ENCODE data around the gene DCC.

The DCC gene

GRCh38 chr18:52499644-52500043 is 159.6 kb downstream of the DCC start:
- DNase-seq (ENCODE audit: low read depth): no peak

GRCh38 chr18:52504589-52504988 is 164.6 kb downstream of the DCC start:
- DNase-seq (ENCODE audit: low read depth): no peak

DNA sequence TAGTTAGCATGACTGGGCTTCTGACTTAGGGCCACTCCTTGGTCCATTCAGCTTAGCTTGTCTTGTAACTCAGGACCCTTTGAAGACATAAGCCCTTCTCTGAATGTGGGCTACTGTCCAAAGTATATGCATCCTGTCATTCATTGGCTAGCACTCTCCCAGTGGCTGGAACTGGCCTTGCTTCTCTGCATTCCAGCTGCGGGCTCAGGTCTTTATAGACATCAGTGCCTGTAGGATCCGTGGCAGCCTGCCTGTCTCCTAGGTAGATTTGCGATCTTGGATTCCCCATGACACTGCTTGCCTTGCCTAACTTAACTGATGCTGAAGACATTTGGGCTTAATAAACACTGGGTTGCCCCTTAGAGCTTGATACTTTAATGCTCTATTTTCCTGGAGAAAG is 170.1 kb downstream of the DCC start:
- no peak for DNase-seq (ENCODE audit: low read depth)

- DNase-seq (ENCODE audit: low read depth): no peak
Measured at GRCh38 chr18:52518086-52518485, 178.1 kb downstream of the DCC start.

DNA sequence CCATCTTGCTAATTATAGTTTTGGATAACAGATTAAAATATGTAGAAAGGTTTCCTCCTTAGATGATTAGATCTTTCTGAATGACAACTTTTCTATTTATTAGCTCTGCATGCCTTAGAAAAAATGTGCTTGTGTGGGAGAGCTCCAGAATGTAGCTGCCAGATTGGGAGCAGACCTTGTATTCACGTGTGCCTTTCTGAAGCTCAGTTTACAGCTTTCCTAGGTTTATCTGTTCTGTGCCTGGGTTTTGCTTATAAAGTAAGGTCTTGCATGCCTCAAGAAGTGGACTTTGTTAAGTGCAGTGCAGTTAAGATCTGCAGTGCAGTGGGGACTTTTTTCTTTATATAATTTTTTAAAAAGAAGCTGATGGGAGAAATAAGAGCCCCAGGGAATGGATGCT is 179.0 kb downstream of the DCC start:
- DNase-seq (ENCODE audit: low read depth): no peak

- no peak for DNase-seq (ENCODE audit: low read depth)
Measured at GRCh38 chr18:52523566-52523965, 183.6 kb downstream of the DCC start.

DNA sequence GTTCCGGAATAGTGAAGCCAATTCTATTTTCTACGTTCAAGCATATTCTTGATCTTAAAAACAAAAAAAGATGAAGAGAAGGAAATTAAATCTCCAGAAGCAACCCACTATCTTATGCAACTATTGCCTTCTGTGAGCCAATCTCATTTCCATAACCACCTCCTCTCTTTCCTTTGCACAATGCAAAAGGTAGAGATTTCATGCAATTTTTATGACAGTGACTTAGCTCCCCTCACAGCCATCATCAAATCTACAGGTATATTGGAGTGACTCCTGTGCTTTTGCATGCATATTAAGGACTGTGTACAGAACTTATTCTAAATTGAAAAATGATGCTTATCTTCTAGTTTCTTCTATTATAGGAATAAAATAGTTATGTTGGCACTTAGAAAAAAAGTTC is 191.8 kb downstream of the DCC start:
- no peak for DNase-seq (ENCODE audit: low read depth)

DNA sequence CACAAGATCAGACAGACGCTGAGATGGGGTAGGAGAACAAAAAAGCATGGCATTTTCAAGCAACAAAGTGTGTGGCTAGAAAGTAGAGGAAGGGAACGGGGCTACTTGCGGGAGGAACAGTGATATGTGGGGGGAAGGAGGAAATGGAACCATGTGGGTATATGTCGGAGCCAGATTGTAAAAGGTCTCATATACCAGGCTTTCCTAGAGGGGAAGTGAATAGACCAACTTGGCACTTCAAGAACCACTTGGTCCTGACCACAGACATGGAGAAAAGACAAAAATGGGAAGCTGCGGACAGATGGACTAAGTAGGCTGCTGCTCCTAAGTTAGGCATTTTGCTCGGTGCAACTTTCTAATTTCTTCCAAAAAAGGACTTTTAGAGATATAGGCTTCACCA is 196.0 kb downstream of the DCC start:
- DNase-seq (ENCODE audit: low read depth): no peak

- no peak for DNase-seq (ENCODE audit: low read depth)
Measured at GRCh38 chr18:52537261-52537660, 197.3 kb downstream of the DCC start.

- DNase-seq (ENCODE audit: low read depth): no peak
Measured at GRCh38 chr18:52541056-52541455, 201.1 kb downstream of the DCC start.

DNA sequence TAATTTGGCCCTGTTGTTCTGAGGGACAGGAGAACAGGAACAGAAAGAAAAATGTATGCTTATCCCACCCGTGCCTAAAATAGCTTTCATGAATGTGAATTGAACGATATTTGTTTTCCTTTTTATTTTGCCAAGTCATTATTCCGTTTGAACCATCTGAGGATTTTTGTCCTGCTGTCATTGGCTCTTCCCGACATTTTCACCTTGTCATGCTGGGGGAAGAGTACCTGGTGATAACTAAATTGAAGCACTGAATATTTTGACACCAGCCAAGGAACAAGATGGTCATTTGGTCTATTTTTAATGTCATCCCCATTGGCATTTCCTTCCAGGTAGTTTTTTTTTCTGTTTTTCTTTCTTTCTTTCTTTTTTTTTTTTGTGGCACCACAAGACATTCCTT is 204.1 kb downstream of the DCC start:
- DNase-seq (ENCODE audit: low read depth): no peak

DNA sequence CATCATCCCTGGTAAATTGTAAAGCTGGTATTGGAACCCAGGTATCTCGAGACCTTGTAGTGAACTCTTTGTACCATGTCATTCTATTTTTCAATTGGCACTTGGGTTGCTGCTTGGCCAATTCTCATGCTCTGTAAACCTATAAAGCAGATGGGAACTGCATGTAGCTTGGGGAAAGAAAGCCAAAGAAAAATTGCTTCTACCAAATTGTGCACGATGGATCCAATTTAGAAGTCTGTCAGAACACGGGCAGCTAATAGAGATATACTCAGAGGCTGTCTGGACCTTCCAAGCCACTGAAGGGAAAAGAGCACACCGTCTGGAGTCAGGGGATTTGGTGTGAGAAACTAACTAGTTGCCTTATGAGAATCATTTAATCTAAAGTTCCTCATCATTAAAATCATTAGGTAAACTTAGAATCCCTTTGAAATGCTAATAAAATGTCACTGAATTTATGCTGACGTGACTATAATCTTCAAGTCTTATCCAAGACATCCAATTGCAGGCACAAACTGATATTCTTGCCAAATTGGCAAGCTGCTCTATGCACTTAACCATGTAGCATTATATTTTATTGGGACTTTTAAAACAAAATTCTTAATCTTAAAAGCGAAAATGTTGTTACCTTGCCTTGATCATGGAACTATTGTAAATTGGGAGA is 206.8 kb downstream of the DCC start:
- no peak for DNase-seq (ENCODE audit: low read depth)

DNA sequence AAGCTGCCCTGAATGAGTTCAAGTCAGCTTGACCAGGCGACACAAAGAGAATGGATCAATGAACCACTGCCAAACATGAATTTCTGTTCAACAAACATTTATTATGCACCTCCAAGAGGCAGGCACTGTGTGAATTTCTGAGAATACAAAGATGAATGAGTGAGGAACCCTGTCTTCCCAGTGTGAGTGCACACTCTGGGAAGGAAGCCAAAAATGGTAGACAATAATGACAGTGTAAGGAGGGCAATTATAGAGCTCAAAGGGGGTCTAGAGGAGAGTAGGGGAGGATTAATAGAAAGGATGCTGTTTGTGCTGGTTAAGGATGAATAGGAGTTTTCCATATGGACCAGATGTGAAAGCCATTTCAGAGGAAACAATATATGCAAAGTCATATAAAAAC is 213.4 kb downstream of the DCC start:
- DNase-seq (ENCODE audit: low read depth): no peak

GRCh38 chr18:52554180-52554579 is 214.2 kb downstream of the DCC start:
- no peak for DNase-seq (ENCODE audit: low read depth)

DNA sequence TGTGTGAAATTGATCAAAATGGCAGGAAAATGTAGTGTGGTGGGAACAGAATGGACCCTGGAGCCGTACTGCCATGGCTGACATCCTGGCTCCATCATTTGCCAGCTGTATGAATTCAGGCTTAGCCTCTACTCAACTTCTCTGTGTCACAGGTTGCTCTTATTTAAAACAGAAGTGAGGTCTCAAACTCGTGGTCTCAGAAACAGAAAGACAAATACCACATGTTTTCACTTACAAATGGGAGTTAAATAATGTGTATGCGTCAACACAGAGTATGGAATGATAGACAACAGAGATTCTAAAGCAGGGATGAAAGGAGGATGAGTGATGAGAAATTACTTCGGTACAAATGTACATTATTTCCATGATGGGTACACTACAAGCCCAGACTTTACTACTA is 227.4 kb downstream of the DCC start:
- no peak for DNase-seq (ENCODE audit: low read depth)

DNA sequence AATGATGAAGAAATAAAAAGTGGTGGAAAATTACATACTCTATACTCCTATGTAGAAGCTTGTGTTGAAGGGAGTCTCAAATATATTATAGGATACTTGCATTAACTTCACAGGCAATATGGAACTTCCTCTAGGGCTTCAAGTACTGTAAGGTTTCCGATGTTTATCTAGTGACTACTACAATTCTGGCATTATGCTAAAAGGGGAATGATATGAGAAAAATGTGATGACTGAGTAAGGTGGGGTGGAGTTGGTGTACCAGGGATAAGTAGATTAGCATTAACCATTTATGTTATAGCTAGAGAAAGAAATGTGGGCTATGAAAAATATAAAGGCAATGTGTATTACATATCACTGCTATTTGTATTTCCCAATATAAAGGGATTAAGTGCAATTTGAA is 229.5 kb downstream of the DCC start:
- no peak for DNase-seq (ENCODE audit: low read depth)

GRCh38 chr18:52570975-52571374 is 231.0 kb downstream of the DCC start:
- DNase-seq (ENCODE audit: low read depth): no peak

DNA sequence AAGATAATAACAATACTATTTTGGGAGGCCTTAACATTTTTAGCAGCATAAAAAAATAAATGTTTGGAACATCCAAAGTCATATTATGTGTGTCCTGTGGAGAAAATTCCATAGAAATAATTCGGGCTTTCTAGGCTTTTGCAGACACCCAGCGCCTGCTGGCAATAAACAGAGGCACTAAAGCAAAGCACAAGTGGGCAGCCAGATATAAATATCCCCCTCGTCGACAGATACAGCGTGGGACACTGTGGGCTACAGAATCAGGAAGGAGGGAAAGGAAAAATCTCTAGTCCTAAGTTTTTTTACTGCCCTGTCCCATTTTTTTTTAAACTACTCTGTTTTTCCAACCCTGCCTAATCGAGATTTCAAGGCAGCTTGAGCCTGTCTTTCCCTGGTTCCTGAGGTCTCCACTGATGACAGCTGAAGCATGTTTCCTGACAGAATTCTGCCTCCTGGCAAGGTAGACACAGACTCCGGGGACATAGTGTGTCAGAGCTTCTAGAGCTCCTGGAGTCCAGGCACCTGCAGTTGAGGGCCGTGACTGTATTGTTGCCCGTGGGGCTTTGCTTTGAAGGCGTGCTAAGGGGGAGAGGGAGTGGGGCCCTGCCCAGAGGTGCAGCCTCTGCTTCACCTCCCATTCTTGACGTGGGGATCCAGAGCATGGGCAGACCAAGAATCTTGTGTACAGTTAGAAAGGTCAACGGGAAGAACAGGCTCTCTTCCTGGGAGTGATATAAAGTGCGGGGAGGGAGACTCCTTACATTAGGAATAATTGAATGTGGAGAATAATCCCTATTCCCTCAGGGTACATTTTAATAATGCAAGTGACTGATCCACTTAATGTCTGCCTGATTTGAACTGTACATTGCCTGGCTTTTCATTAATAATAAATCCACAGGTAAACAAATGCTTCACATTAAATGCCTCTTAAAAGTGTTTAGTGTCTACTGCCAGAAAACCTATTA is 232.3 kb downstream of the DCC start:
- DNase-seq (ENCODE audit: low read depth): no peak

- DNase-seq (ENCODE audit: low read depth): no peak
Measured at GRCh38 chr18:52577795-52578194, 237.8 kb downstream of the DCC start.

DNA sequence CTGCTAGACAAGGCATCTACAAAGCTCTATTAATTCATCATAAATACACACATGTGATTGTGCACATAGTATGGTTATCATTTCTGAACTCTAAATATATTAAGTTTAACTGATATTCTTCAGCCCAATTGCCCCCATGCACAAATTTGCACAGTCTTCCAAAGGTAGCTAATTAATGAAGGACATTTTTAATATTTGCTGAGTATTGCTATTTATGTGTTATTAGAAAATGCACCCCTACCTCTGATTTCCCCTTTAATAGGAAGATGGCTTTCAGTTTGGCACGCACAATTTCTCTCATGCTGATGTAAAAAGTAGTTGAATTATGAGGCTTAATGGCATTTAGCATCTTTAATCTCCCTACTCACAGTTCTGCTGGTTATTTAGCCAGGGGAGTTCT is 242.1 kb downstream of the DCC start:
- DNase-seq (ENCODE audit: low read depth): no peak

DNA sequence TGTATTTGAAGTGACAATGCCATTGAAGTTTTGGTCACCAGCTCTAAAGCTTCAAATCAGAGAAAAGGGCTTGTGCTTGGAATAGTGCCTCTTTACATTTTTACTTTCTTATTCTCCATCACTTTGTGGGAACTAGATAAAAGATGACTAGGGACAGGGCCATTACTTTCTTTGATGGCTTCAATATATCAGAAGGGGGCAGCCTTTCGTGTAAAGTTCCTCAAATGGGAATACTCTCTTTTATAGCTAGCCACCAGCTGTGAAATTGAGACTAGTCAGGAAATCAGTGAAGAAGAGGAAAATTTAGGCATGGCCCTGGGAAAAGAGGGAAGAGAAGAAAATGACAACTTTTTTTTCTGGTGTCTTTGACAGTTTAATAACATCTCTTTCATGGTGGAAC is 242.5 kb downstream of the DCC start:
- no peak for DNase-seq (ENCODE audit: low read depth)

DNA sequence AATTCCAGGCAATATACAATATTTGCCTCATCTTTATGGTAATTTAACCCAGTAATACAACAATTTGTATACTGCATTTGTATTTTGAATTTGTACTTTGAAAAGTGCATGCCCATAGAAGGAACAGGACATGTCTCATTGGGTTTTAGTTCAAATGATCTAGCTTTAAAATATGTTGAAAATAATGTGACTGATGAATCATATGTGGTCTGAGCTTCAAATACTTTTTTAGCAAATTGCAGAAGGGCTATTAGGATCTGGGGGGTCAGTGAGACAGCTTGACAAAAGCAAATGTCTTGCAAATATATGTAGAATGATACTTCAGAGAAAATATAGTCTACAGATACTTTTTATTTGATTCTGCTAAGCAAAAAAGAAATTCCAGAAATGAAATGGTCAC is 248.9 kb downstream of the DCC start:
- DNase-seq (ENCODE audit: low read depth): no peak

DNA sequence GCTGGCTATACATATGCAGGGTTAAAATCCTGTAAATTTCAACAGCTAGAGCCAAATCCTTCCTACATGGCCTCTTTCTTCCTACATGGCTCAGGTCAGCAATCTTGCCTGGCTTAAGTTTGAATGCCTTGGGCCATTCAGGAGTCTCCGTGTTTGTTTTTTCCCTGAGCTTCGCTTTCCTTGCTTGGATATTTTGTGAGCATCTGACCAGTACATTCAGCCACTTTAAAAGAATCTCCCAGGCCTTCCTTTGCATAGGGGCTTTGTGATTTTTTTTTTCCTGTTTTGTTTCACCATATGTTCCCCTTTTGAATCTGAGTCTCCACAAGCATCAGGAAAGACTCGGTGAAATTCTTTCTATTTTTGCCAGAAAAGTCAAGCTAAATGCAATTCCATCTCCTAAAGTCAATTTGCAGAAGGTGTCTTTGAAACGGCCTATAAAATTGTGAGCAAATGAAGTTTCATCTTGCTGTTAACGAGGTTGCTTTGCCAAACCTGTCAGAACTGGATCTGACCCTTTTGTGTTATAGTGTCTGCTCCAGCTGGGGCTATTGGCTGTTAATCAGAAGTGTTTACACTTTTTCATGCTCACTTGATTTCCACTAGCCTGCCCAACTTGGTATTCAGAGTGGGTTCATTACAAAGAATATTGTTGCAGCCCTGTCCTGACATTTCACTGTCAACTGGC is 256.9 kb downstream of the DCC start:
- DNase-seq (ENCODE audit: low read depth): no peak
